GM23338 (cell line): ENCODE measurements around the gene LEMD1. TPM values are rescaled to one million over a fixed set of nuclear protein-coding genes. Genes with fewer than 3 reads are reported as not detected.

Experiments used
- ATAC-seq: fragments of 200-7000 bp; cut with Tn5 transposase; 3 replicates; pipeline ENCODE4 v1.9.1; 2020
- DNase-seq: peaks from one replicate; pipeline ENCODE4 v3.0.0-alpha.2; 2015; ENCODE audit warnings: low spot score
- H2AFZ ChIP-seq: fragments of 200-600 bp; sonication (generic); 2 replicates; pipeline ENCODE4 v1.8.0; 2016; ENCODE audit warnings: antibody characterized with exemption, mild to moderate bottlenecking, moderate library complexity
- H3F3A ChIP-seq: fragments of 200-600 bp; sonication (generic); replicated peaks from 2 replicates; pipeline ENCODE4 v1.8.0; 2017; ENCODE audit warnings: antibody characterized with exemption, mixed run types, low read depth
- H3K27ac ChIP-seq: fragments of 200-600 bp; sonication (generic); 2 replicates; pipeline ENCODE4 v1.6.1; 2016; ENCODE audit warnings: low read depth
- H3K27me3 ChIP-seq: fragments of 200-600 bp; sonication (generic); 2 replicates; pipeline ENCODE4 v1.8.0; 2016; ENCODE audit warnings: mild to moderate bottlenecking, mixed run types, moderate library complexity; ENCODE audit not compliant: insufficient read depth
- H3K36me3 ChIP-seq: fragments of 200-600 bp; sonication (generic); 2 replicates; pipeline ENCODE4 v1.8.0; 2016; ENCODE audit warnings: mild to moderate bottlenecking; ENCODE audit not compliant: insufficient read depth
- H3K4me1 ChIP-seq: fragments of 200-600 bp; sonication (generic); 2 replicates; pipeline ENCODE4 v1.8.0; 2016; ENCODE audit warnings: mild to moderate bottlenecking, moderate library complexity; ENCODE audit not compliant: insufficient read depth
- H3K4me2 ChIP-seq: fragments of 200-600 bp; sonication (generic); 2 replicates; pipeline ENCODE4 v1.7.1; 2017; ENCODE audit warnings: mixed run types
- H3K4me3 ChIP-seq: fragments of 200-600 bp; sonication (generic); 2 replicates; pipeline ENCODE4 v1.6.1; 2016; ENCODE audit warnings: mixed run types
- H3K79me2 ChIP-seq: fragments of 200-600 bp; sonication (generic); replicated peaks from 2 replicates; pipeline ENCODE4 v1.8.0; 2017; ENCODE audit warnings: mild to moderate bottlenecking; ENCODE audit not compliant: insufficient read depth
- H3K9me2 ChIP-seq: fragments of 200-600 bp; sonication (generic); 2 replicates; pipeline ENCODE4 v1.8.0; 2017; ENCODE audit not compliant: insufficient read depth
- H4K20me1 ChIP-seq: fragments of 200-600 bp; sonication (generic); replicated peaks from 2 replicates; pipeline ENCODE4 v1.8.0; 2017; ENCODE audit warnings: mild to moderate bottlenecking; ENCODE audit not compliant: insufficient read depth
- H3K27ac Mint-ChIP-seq: 2 replicates; pipeline ENCODE4 v1.8.0; 2020; ENCODE audit warnings: inconsistent platforms, mild to moderate bottlenecking, moderate library complexity, mixed read lengths
- H3K27me3 Mint-ChIP-seq: 3 replicates; pipeline ENCODE4 v1.8.0; 2022; ENCODE audit warnings: low read depth, mild to moderate bottlenecking, moderate library complexity, mixed read lengths, inconsistent platforms; ENCODE audit not compliant: insufficient read depth, poor library complexity
- H3K36me3 Mint-ChIP-seq: 3 replicates; pipeline ENCODE4 v1.8.0; 2021; ENCODE audit warnings: low read depth, mild to moderate bottlenecking, inconsistent platforms, moderate library complexity, mixed read lengths
- H3K4me1 Mint-ChIP-seq: 3 replicates; pipeline ENCODE4 v1.8.0; 2020; ENCODE audit warnings: mild to moderate bottlenecking, inconsistent platforms, mixed read lengths
- H3K4me3 Mint-ChIP-seq: 3 replicates; pipeline ENCODE4 v1.8.0; 2021; ENCODE audit warnings: moderate library complexity, mild to moderate bottlenecking, inconsistent platforms, mixed read lengths
- H3K9me3 Mint-ChIP-seq: 3 replicates; pipeline ENCODE4 v1.8.0; 2020; ENCODE audit warnings: moderate library complexity, mild to moderate bottlenecking, inconsistent platforms, mixed read lengths
- CREB1 ChIP-seq: fragments of 250-450 bp; sonication (Bioruptor Pico); IDR thresholded peaks from 2 replicates; pipeline ENCODE4 v1.5.0; 2020; ENCODE audit warnings: low read depth, mild to moderate bottlenecking, moderate library complexity
- ETS1 ChIP-seq: IDR thresholded peaks from 2 replicates; pipeline ENCODE4 v1.6.1; 2016; ENCODE audit warnings: antibody characterized with exemption
- EZH2 ChIP-seq: fragments of 200-600 bp; sonication (generic); IDR thresholded peaks from one replicate; pipeline ENCODE4 v1.8.0; 2017; ENCODE audit warnings: antibody characterized with exemption, mild to moderate bottlenecking, low read depth; ENCODE audit not compliant: unreplicated experiment
- EZH2phosphoT487 ChIP-seq: fragments of 200-600 bp; sonication (generic); IDR thresholded peaks from one replicate; pipeline ENCODE4 v1.8.1; 2018; ENCODE audit warnings: antibody characterized with exemption; ENCODE audit not compliant: unreplicated experiment
- JUNB ChIP-seq: IDR thresholded peaks from one replicate; pipeline ENCODE4 v1.6.1; 2016; ENCODE audit warnings: antibody characterized with exemption; ENCODE audit not compliant: unreplicated experiment
- NANOG ChIP-seq: IDR thresholded peaks from 2 replicates; pipeline ENCODE4 v1.6.1; 2016; ENCODE audit warnings: antibody characterized with exemption, borderline replicate concordance
- POLR2AphosphoS5 ChIP-seq: IDR thresholded peaks from 2 replicates; pipeline ENCODE4 v1.6.1; 2016; ENCODE audit warnings: antibody characterized with exemption, low read depth
- STAT1 ChIP-seq: IDR thresholded peaks from one replicate; pipeline ENCODE4 v1.6.1; 2016; ENCODE audit warnings: antibody characterized with exemption; ENCODE audit not compliant: unreplicated experiment
- ZNF331 ChIP-seq: fragments of 250-450 bp; sonication (Bioruptor Pico); IDR thresholded peaks from 2 replicates; pipeline ENCODE4 v1.5.0; 2020; ENCODE audit warnings: low read depth, mild to moderate bottlenecking, moderate library complexity
- ZNF462 ChIP-seq: fragments of 250-450 bp; sonication (Bioruptor Pico); IDR thresholded peaks from 2 replicates; pipeline ENCODE4 v1.5.0; 2020; ENCODE audit warnings: mild to moderate bottlenecking, moderate library complexity
- polyA plus RNA-seq: library from polyadenylated mRNA; unstranded; fragments of >200 nt; fragmentation: Nextera tagmentation; extraction: Ambion mirVana; gene quantifications from 2 replicates; pipeline ENCODE4 v1.2.1, GENCODE V29; 2016
- total RNA-seq: library from RNA; depleted of rRNA; stranded (reverse); fragments of >200 nt; shearing (Covaris generic); gene quantifications from 2 replicates; pipeline ENCODE4 v1.2.3, GENCODE V29; 2014

LEMD1 gene
- total and polyA plus RNA-seq, 2 experiments from 2014 or later, result 4.7 to 10.7 TPM

- TF ChIP-seq ZNF462 (CRISPR knock-in tag) (no peak), EZH2 (no peak), ZNF331 (no peak), NANOG (no peak), JUNB (no peak)
Observed at GRCh38 chr1:205454903-205455335, 33.1 kb upstream of the LEMD1 start (continued).

GRCh38 chr1:205453466-205453865, 31.6 kb upstream of the LEMD1 start:
- peak overlapping the region; percentile 42; the same call in 2 of the 3 replicates for H3K4me3 Mint-ChIP-seq
- peaks cover 67% of the 10 kb centered on the region for H3K4me1 Mint-ChIP-seq
- no peak for TF ChIP-seq CREB1 (CRISPR knock-in tag)
- no peak for TF ChIP-seq STAT1
- TF ChIP-seq ETS1, result no peak
- TF ChIP-seq POLR2AphosphoS5, result no peak
- TF ChIP-seq EZH2phosphoT487, result no peak
- no peak for TF ChIP-seq ZNF462 (CRISPR knock-in tag)

More at GRCh38 chr1:205453466-205453865, 31.6 kb upstream of the LEMD1 start:
- peaks cover 21% of the 10 kb centered on the region for H3K27me3 Mint-ChIP-seq
- H3K4me3 ChIP-seq, result no peak overlapping the region
- H3K9me2 ChIP-seq, result no peaks in the 10 kb centered on the region
- H3K79me2 ChIP-seq, result peaks cover 11% of the 10 kb centered on the region; the same call in 1 of the 2 replicates
- H3F3A ChIP-seq, result peaks cover 26% of the 10 kb centered on the region
- no peak overlapping the region for H3K27ac Mint-ChIP-seq
- DNase-seq (no peak), ATAC-seq (no peak)
- H3K27ac ChIP-seq, result no peak overlapping the region
- no peaks in the 10 kb centered on the region for H3K36me3 ChIP-seq
- peaks cover 7% of the 10 kb centered on the region; the same call in 1 of the 2 replicates for H4K20me1 ChIP-seq
- H3K36me3 Mint-ChIP-seq, result peaks cover 23% of the 10 kb centered on the region
- peaks cover 55% of the 10 kb centered on the region for H3K27me3 ChIP-seq
- H2AFZ ChIP-seq, result no peak overlapping the region
- no peaks in the 10 kb centered on the region; the same call in 2 of the 3 replicates for H3K9me3 Mint-ChIP-seq
- peak overlapping the region; percentile 100 for H3K4me2 ChIP-seq
- H3K4me1 ChIP-seq, result peaks cover 69% of the 10 kb centered on the region
